Activated gamma-delta T cell treated with Interleukin-2 at 50 U/mL for 16 hours (primary cell): ENCODE measurements around the gene NOVA2.

Source experiments
- DNase-seq: peaks from one replicate; pipeline ENCODE4 v3.0.0-alpha.2; 2020

NOVA2 gene, protein sequence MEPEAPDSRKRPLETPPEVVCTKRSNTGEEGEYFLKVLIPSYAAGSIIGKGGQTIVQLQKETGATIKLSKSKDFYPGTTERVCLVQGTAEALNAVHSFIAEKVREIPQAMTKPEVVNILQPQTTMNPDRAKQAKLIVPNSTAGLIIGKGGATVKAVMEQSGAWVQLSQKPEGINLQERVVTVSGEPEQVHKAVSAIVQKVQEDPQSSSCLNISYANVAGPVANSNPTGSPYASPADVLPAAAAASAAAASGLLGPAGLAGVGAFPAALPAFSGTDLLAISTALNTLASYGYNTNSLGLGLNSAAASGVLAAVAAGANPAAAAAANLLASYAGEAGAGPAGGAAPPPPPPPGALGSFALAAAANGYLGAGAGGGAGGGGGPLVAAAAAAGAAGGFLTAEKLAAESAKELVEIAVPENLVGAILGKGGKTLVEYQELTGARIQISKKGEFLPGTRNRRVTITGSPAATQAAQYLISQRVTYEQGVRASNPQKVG

GRCh38 chr19:45973553-45974338 is at the start of gene NOVA2:
NOVA2 (minus strand) TSS chr19:45973865; CDS start chr19:45973351, 514 bp downstream.
- DNase-seq, result no peak

DNA sequence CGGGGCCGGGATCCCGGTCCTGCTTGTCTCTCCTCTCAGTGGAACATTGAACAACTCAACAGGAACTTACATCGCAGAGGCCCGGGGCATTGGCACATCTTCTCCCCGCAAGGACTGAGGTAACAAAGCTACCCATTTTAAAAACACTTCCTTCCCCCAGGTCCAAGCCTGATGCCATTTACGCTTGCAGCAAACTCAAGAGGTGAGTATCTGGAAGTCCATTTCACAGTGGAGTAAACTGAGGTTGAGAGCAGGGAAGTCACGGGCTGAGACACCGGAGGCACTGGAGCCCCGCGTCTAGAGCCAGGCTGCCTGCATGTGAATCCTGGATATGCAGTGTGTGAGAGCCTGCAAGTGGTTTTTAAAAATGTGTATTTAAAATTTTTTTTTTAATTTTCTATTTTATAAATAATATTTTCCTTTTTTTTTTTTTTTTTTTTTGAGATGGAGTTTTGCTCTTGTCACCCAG is 49.7 kb upstream of the NOVA2 start:
- DNase-seq, result no peak

DNA sequence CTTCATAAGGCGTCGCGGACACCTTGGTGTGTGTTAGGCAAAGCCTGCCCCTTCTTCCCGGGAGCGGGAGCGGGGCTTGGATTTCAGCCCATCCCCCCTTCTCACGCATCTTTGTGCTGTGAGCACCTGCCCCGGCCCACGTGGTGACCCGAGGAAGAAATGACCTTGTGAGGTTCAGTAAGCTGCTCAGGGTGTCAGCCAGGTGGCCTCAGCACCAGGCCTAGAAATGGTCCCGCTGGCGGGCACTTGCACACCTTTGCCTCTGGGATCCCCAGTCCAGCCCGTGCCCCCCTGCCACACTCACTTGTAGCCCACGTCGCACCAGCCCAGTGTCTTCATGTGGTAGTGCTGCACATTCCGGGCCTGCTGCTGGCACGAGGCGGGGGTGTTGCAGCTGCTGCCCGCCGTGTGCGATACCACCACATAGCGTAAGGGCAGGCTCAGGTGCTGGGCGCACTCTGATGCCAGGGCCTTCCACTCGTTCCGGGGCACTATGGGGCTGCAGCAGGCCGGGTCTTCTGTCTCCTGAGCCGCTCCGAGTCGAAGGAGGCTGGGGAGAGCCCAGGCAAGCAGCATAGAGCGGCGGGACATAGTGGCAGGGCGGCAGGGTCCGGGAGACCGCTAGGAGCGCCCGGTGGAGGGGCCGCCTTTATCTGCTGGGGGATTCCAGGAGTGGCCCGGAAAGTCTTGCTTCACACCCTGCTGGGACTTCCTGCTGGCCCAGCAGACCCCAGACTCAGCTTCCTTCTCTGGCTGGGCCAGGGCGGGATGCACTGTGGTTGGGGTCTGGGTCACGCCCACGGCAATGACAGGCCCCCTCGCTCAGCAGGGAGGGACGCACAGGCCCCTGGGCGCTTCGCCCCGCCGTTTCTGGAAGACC is 49.0 kb upstream of the NOVA2 start, which contains the start of gene PGLYRP1:
PGLYRP1 (minus strand) TSS at position 623 of the 880 bp plus-strand sequence; CDS start at position 591, 32 bp downstream.
- no peak for DNase-seq

DNA sequence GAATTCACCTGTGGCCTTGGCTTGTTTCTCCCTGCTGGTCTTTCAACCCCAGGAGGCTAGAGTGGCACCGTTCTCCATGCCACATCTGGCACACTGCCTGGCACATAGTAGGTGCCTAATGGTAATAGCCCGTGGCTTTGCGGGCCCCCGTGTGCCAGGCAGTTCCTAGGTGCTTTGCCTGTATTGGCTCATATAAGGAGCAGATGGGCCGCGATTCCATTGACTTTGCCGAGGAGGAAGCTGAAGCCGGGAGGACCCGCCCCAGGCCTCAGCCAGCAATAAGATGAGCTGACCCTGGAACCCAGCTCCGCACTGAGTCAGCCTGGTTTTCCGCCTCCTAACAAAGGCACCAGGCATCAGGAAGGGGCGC is 48.4 kb upstream of the NOVA2 start:
- DNase-seq, result no peak

DNA sequence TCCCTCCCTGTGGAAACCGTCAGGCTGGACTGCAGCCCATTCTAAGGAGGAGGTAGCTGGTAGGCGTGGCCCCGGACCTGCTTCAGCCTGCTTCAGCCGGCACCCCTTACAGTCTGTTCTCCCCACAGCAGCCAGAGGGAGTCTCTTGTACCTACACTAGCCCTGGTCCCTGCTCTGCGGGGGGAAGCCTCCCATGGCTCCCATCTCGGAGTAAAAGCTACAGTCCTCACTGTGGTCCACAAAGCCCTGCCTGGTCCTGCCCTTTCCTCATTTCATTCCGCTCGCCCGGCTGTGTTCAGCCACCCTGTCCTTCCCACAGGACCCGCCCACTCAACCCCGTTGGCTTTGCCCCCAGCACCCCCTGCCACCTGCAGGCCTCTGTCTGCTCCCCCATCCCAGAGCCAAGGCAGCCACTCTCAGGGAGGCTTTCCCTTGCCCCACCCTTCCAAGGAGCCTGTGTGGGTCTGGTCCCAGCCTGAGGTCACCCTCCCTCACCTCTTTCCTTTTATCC is 47.9 kb upstream of the NOVA2 start:
- no peak for DNase-seq

DNA sequence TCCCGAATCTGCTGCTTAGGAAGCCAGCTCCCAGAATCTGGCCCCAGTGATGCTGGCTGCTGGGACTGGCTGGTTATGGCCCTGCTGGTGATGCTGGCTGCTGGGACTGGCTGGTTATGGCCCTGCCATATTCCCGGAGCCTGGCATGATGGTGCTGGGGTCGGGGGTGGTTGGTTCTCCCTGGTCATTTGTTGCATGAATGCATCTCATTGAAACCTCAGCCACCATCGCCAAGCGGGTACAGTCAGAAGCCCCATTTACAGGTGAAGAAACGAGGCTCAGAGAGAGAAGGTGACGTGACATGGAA is 47.1 kb upstream of the NOVA2 start:
- DNase-seq, result no peak

GRCh38 chr19:46019270-46019669 is 45.6 kb upstream of the NOVA2 start:
- no peak for DNase-seq

- DNase-seq, result no peak
These were observed 45.1 kb upstream of the NOVA2 start for GRCh38 chr19:46018729-46019251.

- DNase-seq, result no peak
These were observed 44.4 kb upstream of the NOVA2 start for GRCh38 chr19:46017874-46018675.

- DNase-seq, result no peak
These were observed 43.4 kb upstream of the NOVA2 start for GRCh38 chr19:46017095-46017429.

DNA sequence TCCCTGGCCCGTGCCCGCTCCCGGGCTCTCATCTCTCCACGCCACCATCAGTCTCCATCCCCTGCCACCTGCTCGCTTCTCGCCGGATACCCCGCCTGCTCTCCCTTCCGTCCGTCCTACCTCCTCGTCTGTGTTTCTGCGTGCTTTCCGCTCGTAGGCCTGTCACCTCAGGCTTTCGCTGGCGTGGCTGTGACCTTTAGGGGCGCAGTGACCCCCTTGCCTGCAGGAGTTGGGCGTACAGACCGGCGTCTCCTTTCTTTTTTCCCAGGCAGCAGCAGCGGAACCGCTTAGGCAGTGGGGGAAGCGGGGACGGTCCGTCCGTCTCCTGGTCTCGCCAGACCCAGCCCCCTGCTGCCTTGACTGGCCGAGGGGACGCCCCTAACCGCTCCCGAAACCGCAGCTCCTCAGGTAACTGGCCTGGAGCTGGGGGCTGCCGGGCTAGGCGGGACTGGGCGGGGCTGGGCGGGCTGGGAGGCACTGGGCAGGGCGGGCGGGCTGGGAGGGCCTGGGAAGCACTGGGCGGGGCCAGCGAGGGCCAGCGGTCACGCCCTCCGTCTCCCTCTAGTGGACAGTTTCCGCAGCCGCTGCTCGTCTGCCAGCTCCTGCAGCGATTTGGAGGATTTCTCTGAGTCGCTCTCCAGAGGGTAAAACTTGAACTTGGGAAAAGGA is 42.9 kb upstream of the NOVA2 start:
- peak; percentile 78 for DNase-seq

DNA sequence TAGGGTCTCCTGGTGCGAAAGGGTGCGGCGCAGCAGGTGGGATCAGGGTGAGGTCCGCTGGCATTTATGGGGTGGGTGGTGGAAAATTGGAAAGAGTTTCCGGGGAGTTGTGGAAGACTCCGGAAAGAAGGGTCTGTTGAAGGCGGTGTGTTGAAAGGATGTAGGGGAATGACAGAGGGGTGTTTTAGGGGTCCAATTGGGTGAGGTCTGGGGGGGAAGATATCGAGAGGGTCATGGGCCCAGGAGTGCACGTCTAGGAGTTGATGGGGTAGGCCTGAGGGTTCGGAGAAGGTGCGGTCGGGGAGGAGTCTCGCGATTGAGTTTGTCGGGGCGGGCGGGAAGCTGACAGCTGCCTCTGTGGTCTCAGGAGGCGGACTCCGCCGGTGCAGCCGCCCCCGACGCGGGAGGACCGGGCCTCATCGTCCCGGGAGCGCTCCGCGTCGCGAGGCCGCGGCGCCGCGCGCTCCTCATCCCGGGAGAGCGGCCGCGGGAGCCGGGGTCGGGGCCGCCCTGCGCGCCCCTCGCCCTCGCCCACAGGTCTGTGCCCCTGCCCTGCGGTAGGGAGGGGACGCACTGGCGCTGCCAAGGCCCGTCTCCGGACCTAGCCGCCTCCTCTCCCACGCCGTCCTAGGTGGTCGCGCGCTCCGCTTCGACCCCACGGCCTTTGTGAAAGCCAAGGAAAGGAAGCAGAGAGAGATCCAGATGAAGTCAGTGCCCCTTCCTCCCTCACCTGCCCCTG is 42.2 kb upstream of the NOVA2 start:
- DNase-seq, result peak; percentile 36

GRCh38 chr19:46014941-46015686 is 41.4 kb upstream of the NOVA2 start:
- DNase-seq, result peak; percentile 64

DNA sequence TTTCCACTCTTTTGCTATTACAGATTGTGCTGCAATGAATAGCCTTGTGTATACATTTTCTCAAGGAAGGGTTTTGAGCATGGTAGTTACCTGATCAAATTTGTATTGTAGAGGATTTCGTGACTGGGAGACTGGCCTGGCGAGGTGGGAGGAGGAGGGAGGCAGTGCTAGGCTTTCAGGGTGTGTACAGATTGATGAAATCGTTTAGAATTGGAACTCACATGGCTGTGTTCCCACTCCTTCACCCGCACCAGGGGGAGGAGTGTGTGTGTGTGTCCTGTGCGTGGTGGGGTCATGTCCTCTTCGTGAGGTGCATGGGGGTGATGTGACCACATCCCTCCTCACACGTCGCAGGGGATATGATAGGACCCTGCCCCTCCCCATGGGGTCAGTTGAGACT is 40.9 kb upstream of the NOVA2 start:
- DNase-seq, result no peak

DNA sequence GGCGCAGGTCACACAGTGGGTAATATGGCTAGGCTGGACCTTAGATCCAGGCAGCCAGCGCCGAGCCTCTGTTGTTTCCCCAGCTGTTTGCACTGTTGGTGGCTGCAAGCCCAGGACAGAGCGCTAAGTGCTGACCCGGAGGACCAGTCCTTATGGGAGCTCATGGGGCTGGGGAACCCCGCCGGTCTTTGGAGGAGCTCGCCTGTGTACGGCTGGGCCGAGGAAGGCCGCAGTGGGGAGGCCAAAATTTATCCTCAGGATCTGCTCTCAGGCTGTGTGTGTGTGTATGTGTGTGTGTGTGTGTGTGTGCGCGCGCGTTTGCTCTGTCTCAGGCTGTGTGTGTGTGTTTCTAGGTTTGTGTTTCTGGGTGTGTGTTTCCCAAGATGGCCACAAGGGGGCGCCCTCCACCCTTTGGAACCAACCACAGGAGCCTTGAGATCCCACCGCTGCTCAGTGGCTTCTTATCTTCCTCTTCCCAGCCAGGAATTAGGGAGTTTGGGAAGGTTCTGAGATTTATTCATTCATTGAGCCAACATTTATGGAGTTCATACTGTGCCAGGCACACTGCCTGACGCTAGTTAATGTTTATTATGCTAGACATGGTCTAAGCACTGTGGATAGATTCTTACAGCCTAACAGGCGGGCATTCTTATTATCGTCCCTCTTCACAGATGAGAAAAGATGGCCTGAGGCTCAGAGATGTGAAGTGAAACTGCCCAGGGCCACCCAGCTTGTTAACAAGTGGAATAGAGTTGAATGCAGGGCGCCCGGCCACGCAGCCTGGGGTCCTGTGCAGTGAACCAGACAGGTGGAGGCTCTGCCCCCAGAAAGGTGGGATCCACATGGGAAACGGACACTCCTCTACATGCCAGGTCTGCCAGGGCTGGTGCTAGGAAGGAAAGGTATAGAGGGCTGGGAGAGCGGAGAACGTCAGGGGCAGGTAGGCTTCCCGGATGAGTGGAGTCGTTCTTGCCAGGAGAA is 36.2 kb upstream of the NOVA2 start:
- peak; percentile 67 for DNase-seq

- no peak for DNase-seq
These were observed 32.7 kb upstream of the NOVA2 start for GRCh38 chr19:46006411-46006810.

- DNase-seq, result no peak
These were observed 29.1 kb upstream of the NOVA2 start for GRCh38 chr19:46002678-46003275.
